Posterior cingulate gyrus (tissue), 11 donors: ENCODE measurements around the gene GRIN3A.
A peak's percentile ranks its signal among the peaks of the same experiment; 100 is the strongest.
"Not testable (repeated sequence)": the region's sequence is repeated elsewhere in the genome, so short reads cannot be mapped to it uniquely, and the experiment has no call there.

Experiments
- DNase-seq, 10 donors: peaks; one replicate each; pipeline versions ENCODE4 v3.0.0 to v3.0.0-alpha.2; 2020 to 2021; ENCODE audit warnings: mixed read lengths in 3 of 10
- intact Hi-C: fragments of 100-400 bp; cut with DNase I; formaldehyde crosslinking; loops from one replicate; pipeline ENCODE4 v1.15.1; 2023

GRIN3A gene

DNA sequence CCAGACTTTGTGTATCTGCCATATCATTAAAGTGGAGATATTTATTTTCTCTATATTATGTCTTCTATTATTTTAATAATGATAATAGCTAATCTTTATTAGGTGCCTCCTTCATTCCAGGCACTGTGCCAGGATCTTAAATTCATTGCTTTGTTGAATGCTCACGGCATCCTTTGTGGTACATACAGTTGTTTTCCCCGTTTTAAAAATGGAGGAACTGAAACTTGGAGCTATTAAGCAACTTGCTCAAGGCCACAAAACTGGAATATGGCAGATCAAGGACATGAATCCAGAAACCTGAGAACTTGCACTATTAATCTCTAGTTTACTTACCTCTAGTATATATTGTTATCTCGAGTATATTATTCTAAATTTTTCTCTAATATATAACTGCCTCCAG is 102.2 kb downstream of the GRIN3A start:
- no peak for DNase-seq
- intact Hi-C loops: no loop called here

DNA sequence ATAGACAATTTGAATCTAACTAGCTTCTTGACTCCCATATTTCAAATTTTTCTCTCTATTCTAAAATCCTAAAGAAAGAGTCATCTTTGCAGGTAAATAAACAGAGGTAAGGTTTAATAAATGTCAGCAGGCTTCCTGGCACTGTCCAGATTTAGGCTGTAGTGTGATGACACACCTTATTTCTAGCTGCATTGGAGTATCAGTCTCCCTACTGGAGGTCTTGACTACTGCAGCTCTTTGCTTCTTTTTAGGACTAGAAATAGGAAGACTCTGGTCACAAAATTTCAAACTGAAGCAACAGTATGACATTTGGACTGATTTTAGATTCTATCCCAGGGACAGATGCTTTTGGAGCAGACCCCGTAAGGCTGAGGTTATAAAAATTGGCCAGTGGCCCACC is 103.0 kb downstream of the GRIN3A start:
- DNase-seq: no peak
- intact Hi-C loops: no loop called here

DNA sequence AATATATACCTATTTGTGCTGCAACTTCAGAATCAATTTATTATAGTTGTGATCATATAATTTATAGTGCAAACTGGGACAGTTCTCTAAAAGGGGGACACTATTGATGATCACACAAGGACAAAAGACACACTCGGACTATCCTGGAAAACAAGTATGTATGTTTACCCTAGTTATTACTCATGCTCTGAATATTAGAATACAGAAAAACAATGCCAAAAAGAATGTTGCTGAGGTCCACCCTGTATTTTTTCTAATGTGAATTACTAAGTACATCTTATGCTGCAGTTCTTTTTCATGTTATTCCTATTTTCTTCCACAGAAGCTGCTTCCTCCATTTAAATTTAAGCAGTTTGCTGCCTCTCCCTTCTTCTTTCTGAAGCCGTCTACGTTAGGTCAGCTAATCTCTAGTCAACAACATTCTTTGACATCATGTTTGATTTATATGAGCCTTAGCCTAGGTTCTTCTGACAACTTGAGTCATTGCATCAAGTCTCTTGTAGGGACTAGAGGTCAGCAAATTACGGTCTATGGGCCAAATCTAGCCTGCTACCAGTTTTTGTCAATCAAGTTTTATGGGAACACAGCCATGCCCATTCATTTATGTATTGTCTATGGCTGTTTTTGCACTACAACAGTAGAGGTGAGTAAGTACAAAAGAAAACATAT is 103.6 kb downstream of the GRIN3A start:
- intact Hi-C loops: no loop called here
- DNase-seq: no peak

DNA sequence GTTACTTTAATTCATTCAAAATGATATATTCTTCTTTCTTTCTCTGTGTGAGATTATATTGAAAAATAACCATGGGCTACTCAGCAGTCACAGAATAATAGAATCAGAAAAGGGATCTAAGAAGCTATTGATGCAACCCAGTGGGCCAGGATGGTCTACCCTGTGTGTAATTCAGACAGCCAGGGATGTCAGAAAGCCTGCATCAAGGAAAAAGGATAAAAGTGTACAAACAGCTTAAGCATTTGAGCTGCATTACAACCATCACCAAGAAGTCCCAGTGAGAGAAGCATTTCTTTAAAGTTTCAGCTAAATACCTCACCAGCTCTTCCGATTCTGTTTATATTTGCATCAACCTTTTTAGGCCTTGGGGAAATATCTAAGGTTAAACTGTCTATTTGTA is 105.8 kb downstream of the GRIN3A start:
- intact Hi-C loops: no loop called here
- DNase-seq: no peak

DNA sequence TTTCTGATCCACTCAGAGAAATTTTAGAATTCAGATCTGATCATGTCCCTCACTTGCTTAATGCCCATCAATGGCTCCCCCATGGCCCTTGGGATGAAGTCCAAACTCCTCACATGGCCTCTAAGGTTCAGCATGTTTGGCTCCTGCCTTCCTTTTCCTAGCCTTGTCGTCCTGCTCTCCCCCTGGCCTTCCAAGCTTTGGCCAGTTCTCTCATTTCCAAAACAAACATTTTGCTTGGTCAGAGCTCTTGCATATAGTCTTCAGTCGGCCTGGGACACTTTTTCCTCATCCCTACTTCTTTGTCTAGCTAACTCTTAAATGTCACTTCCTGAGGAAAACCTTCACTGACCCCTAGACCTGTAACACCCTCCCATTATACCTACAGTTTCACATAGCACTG is 106.6 kb downstream of the GRIN3A start:
- intact Hi-C loops: no loop called here
- no peak for DNase-seq

DNA sequence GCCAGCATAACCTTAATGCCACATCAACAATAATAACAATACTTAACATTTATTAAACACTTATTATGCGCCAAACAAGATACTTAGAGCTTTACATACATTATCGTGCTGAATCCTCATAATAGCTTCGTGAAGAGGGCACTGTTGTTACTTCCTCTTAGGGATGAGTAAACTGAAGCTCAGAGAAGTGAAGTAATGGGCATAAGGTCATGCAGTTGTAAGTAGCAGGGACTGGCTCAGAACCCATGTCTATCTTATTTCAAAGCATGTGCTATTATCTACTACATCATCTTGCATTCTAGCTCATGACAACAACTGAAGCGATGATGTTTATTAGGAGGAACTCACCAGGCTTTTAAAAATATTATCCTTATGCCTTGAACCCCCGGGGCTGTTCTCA is 108.8 kb downstream of the GRIN3A start:
- no peak for DNase-seq
- intact Hi-C loops: no loop called here

DNA sequence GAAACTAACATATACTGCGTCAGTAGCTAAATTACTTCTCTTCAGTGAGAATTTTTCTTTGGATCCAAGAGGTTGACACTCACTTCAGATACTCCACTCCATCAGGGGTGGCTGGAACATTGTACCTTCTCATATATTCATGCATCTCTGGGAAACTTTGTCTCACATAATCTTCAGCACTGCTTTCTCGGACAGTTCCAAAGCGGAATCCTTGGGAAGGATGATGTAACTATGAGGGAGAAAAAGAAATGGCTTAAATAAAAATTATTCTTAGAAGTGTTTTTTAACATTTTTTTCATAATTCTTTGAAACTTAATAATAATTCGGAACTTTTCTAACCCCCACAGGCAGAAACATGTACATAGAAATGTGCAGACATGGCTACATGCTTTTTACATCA is 110.3 kb downstream of the GRIN3A start:
- intact Hi-C loops: no loop called here
- DNase-seq: no peak

DNA sequence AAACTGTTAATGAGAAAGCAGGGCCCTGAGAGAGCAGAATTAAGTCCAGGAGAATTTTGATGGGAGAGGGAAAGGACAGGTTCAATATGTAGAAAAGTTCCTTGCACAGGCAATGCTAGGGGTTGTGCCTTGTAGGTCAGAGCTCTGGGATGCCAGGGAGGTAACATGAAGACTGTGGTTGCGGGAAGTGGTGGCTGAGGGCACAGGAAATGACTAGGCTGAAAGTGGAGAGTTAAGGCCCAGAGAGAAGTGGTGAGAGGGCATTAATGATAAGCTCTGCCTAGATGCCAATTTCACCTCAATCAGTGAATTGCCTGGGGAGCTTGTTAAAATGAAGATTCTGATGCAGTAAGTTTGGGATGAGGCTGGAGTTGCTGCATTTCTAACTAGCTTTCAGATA is 112.2 kb downstream of the GRIN3A start:
- intact Hi-C loops: no loop called here
- DNase-seq: no peak

DNA sequence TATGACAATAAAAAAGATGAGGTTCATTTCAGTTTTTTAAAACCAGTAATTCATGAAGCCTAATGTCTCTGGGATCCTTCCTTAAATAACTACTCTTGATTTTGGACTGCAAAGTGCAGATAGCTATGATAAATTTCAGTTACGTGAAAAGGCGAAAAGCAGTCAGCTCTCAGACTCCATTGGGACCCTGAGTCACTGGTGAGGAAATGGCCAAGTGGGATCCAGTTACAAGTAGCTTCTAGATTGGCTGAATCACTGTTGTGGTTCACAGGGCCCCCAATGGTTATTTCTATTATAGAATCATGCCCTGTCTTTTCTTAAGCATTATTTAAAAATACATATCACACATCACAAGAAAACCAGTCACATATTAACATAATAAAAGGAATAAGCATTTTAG is 112.6 kb downstream of the GRIN3A start:
- intact Hi-C loops: no loop called here

DNA sequence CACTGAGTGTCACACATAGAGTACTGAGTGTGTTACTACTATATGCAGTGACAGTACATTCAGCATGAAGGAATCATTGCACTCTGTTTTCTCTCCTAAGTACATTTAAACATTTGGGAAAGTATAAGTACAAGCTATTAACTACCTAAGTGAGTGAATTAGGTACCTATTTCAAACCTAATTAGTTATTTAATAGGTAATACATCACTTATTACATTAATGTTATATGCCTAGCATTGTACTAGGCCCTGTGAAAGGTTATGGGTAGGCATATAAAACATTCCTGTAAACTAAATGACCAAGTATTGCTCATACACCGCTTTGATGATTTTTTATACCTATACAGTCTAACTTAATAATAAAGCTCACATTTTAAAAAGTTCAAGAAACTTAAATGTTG is 118.0 kb downstream of the GRIN3A start:
- intact Hi-C loops: no loop called here

More for the DNA sequence above, 112.6 kb downstream of the GRIN3A start:
- no peak for DNase-seq

DNA sequence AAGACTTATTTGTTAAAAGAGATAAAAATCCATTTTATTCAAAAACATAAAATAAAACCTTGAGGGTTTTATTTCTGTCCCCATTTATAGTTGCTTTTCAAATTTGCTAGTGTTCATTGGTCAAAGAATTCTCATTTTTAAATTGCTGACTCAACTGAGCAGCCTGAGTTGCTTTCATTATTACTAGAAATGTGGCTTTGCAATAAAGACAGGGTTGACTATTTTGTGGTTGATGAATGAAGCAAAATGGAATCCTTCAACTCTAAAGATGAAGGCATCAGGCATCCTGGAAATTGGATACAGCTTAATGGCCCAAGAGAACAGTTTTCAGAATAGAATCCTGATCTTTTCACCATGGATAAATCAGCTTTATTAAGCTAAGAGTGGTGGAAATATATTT is 119.7 kb downstream of the GRIN3A start:
- no peak for DNase-seq
- intact Hi-C loops: no loop called here

More for the DNA sequence above, 118.0 kb downstream of the GRIN3A start:
- no peak for DNase-seq

DNA sequence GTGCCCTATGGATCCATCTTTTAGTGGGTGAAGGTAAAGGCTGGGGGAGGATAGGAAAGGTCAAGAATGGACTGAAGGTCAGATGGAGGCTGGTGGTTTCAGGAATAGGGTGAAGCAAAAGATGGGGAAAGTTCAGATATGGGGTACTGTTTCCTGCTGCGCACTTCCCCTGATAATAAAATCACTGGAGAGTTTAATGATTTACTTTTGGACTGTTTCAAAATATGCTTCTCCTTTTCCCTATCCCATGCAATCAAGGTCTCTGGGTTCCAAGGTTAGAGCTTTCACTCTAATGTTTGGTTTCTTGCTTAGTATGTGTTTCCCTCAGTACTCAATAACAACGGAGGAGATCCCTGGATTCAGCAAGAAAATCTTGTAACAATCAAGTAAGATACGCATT is 132.9 kb downstream of the GRIN3A start:
- intact Hi-C loops: loop anchor here (10.0 kb wide), 1 partner anchor 129 kb away; the partner anchor contains the start of gene GRIN3A
- DNase-seq: no peak

DNA sequence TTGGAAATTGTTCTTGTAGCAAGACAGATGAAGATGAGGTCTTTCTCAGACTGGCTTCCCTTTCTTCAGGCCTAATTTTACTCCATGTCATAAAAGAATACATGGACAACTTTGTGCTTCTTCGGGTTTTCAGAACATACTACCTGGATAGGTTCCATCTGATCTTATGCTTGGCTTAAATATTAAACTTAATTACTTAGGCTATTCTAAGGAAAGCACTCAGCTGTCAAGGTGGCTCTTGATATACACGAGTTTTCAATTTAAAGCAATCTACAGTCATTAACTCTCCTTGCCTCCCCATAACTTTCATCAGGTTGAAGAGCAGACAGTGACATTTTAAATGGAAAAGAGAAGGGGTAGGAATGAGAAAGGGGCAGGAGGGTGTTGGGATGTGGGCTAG is 134.2 kb downstream of the GRIN3A start:
- intact Hi-C loops: loop anchor here (10.0 kb wide), 1 partner anchor 131 kb away; the partner anchor contains the start of gene GRIN3A
- no peak for DNase-seq

DNA sequence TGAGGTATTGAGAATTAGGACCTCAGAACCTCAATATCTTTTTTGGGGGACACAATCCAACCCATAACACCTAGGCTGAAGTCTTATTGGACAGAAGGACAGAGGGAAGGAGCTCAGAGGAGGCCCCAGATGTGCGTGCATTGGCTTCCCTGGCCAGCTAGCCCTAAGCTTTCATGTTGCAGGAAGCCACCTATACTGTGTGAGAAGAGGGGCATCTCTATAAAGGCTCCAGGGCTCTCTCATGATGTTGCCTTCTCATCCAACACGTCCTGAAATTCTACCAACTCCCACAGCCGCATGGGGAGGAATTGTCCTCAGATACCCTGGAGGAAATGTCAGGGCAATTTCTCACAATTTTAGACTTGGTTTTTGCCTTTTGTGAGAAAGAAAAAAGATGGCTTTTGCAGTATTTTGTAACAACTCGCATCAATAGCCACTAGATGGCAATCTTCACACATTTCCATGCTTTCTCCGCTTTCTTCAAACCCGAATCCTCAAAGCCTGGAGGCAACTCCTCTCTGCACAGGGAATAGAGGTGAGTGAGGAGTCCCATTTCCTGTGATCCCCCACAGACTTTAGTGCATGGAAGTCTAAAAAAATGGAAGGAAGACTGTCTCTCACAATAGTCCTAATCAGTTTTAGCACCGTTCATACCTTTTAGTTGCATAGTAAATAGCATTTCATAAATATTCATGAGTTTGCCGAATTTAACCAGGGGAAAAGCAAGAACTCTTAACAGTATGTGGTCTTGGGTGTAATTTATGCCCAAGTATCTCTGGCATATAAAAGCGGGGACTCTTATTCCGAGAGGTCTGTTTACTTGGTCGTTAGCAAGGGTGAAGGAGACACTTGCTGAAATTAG is 136.3 kb downstream of the GRIN3A start:
- intact Hi-C loops: loop anchor here (10.0 kb wide), 1 partner anchor 133 kb away; the partner anchor contains the start of gene GRIN3A
- peak in 2 of 10 donors; percentile 11 to 21 for DNase-seq

DNA sequence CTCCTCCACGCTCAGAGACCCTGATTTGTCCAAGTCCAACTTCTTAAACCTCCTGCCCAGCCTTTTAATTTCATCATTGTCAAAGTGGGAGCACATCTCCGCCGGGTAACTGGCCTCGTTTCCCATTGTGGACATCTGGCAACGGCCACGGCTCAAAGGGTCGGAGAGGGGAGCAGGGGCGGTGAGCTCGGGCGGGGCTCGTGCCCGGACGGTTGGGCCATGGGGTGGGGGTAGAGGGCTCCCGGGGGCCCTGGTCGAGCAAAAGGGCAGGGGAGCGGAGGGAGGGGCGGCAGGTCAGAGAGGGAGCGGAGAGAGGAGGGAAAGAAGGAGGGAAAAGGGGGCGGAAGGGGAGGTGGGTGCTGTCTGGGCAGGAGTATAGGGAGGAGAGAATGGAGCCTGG is 143.7 kb downstream of the GRIN3A start, which contains the start of gene PPP3R2:
Gene PPP3R2 (minus strand): TSS at position 174 of the 400 bp plus-strand sequence. CDS start 48 bp downstream, at position 126.
- intact Hi-C loops: no loop called here
- peak in 1 of 10 donors; percentile 72 for DNase-seq

DNA sequence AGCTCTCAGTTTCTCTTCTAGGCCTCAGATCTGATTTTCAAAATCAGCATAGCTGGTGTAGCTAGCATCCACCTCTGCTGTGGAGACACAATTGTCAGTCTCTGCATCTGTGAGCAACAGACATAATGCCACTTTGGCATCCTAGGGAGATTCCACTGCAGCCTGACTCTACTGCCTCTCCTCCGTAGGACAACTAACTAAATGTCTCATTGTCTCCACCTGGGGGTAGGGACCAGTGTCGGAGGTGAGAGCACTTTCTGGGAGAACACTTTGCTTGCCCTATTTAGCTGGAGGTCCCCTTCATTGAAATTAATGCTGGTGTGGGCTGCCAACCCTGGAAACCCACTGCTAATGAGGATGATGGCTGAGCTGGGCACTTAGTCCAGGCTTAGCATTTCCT is 145.1 kb downstream of the GRIN3A start:
- intact Hi-C loops: no loop called here
- no peak for DNase-seq

DNA sequence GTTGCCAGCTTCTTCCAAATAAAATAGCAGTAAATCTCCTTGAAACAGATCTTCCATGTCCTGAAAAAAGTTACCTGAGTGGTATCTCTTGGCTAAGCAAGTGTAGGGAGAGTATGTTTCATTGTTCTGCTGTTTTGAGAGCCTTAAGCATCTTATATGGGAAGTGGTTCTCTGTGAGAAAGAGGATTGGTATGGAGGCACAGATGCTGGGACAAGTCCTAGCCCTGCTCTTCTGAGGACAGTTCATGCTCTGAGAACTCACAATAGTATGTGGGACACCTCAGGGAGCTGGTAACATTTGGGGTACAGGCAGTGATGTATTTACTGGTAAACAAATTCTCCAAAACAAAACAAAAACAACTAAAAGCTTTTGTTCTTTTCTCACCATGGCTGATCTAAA is 145.7 kb downstream of the GRIN3A start:
- DNase-seq: no peak
- intact Hi-C loops: no loop called here

DNA sequence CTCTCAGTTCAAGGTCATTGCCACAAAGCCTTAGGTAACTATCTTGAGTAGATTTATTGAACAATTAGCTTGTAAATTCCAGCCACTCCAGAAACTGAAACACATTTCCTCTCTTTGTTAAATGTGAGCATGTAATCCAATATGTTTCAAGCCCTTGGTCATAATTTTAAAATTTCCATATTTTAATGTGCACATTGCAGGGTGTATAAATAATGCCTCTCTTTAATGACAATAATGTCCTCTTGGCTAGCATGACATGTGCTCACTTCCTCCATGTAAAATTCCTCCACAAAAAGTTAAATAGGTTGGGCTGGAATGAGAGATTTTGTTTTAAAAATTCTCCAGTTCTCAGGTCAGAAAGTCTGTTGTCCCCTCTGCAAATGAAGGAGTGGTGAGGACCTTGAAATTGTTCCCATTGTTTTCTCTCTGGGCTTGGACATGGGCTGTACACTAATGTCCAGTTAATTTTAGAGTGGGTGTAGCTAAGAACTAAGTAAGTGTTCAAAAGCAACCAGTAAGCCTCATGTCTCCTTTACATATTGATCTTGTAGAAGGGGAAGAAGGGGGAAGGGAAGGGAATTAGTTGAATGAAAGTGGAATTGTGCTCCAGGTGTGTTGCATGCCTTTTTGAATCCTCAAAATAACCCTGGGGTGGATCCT is 146.5 kb downstream of the GRIN3A start:
- DNase-seq: no peak
- intact Hi-C loops: no loop called here

DNA sequence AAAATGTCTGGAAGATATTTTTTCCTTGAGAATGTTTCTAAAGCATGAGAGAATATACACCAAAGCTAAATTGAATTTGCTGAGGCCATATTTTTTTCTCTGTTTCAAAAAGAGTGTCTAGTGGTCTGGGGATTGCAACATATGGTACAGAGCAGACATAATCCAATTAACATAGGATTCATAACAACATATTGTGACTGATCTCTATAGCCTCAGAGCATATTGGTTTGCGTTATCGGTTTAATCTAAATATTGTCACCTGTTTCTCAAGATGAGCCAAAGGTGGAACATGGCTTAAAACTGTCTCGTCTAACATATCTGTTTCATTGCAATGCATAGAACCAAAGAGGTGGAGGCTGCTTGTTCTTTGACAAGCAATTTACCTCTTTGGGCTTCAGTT is 147.5 kb downstream of the GRIN3A start:
- intact Hi-C loops: no loop called here
- DNase-seq: no peak

DNA sequence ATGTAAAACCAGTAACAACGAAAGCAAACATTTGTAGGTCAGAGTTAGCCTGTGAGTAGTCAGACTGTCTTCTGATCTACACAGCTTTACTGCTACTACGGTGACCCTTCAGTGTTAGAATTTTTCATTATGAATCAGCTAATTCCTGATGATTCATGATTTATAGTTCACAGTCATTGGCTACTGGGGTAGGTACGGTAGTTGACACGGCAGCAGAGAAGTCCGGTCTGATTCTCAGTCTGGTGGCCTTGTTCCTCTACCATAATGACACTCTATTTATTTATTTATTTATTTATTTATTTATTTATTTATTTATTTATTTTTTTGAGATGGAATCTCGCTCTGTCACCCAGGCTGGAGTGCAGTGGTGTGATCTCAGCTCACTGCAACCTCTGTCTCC is 148.4 kb downstream of the GRIN3A start:
- DNase-seq, intact Hi-C loops: not testable (repeated sequence)
